Measurements from ENCODE around the gene SIT1.

Gene SIT1

DNA sequence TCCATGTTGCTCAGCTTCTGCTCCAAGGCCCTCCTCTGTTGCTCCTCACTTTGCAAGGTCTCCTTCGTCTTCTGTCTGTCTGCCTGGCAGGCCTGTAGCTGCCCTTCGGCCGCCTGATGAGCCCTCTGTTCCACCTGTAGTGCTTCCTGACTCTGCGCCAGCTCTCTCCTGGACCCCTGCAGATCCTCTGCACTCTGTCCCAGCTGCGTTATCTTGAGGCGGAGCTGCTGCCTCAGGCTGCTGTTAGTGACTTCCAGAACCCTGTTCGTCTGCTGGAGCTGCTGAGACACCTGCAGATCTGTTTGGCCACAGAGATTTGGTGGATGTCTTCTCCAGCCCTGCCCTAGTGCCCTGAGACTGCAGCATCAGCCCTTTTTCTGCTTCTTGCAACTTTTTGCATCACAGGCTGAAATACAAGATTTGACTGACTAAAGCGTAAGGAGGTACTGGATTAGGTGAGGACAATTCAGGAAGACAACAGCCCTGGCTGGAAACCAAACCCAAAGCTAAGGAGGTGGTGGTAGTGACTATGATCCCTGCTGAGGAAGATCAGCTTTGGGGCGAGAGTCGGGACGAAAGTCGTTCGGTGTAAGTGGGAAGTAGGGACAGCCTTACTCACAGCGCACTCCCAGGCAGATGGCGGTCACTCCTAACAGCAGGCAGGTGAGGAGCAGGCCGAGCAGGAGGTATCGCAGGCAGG, 34.6 kb downstream of the SIT1 start (continued):
- TF ChIP-seq, protein P1, sequence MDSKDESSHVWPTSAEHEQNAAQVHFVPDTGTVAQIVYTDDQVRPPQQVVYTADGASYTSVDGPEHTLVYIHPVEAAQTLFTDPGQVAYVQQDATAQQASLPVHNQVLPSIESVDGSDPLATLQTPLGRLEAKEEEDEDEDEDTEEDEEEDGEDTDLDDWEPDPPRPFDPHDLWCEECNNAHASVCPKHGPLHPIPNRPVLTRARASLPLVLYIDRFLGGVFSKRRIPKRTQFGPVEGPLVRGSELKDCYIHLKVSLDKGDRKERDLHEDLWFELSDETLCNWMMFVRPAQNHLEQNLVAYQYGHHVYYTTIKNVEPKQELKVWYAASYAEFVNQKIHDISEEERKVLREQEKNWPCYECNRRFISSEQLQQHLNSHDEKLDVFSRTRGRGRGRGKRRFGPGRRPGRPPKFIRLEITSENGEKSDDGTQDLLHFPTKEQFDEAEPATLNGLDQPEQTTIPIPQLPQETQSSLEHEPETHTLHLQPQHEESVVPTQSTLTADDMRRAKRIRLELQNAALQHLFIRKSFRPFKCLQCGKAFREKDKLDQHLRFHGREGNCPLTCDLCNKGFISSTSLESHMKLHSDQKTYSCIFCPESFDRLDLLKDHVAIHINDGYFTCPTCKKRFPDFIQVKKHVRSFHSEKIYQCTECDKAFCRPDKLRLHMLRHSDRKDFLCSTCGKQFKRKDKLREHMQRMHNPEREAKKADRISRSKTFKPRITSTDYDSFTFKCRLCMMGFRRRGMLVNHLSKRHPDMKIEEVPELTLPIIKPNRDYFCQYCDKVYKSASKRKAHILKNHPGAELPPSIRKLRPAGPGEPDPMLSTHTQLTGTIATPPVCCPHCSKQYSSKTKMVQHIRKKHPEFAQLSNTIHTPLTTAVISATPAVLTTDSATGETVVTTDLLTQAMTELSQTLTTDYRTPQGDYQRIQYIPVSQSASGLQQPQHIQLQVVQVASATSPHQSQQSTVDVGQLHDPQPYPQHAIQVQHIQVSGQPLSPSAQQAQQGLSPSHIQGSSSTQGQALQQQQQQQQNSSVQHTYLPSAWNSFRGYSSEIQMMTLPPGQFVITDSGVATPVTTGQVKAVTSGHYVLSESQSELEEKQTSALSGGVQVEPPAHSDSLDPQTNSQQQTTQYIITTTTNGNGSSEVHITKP (tag by site-specific recombination; IDR thresholded peaks at IDR 0.05) = no peak
- TF ChIP-seq ZIC2 (tag by site-specific recombination; IDR thresholded peaks at IDR 0.05) (peak; percentile 75), ZNF248 (tag by site-specific recombination; IDR thresholded peaks at IDR 0.05) (no peak), ZNF600 (tag by site-specific recombination; IDR thresholded peaks at IDR 0.05) (no peak), YY2 (tag by site-specific recombination; IDR thresholded peaks at IDR 0.05) (no peak), ZNF654 (tag by site-specific recombination; IDR thresholded peaks at IDR 0.05; ENCODE audit: low read depth) (no peak), KLF16 (tag by site-specific recombination; IDR thresholded peaks at IDR 0.05) (no peak), ZFHX2 (tag by site-specific recombination; conservative IDR thresholded peaks at IDR 0.05) (no peak), ZNF626 (tag by site-specific recombination; IDR thresholded peaks at IDR 0.05) (no peak), ZNF837 (tag by site-specific recombination; IDR thresholded peaks at IDR 0.05) (no peak), ZNF404 (tag by site-specific recombination; IDR thresholded peaks at IDR 0.05) (no peak), GLI4 (tag by site-specific recombination; IDR thresholded peaks at IDR 0.05) (no peak), SETDB1 (IDR thresholded peaks at IDR 0.05; ENCODE audit: insufficient read length, low read length) (no peak), ZNF501 (tag by site-specific recombination; IDR thresholded peaks at IDR 0.05) (no peak)
- TF ChIP-seq, protein P2, sequence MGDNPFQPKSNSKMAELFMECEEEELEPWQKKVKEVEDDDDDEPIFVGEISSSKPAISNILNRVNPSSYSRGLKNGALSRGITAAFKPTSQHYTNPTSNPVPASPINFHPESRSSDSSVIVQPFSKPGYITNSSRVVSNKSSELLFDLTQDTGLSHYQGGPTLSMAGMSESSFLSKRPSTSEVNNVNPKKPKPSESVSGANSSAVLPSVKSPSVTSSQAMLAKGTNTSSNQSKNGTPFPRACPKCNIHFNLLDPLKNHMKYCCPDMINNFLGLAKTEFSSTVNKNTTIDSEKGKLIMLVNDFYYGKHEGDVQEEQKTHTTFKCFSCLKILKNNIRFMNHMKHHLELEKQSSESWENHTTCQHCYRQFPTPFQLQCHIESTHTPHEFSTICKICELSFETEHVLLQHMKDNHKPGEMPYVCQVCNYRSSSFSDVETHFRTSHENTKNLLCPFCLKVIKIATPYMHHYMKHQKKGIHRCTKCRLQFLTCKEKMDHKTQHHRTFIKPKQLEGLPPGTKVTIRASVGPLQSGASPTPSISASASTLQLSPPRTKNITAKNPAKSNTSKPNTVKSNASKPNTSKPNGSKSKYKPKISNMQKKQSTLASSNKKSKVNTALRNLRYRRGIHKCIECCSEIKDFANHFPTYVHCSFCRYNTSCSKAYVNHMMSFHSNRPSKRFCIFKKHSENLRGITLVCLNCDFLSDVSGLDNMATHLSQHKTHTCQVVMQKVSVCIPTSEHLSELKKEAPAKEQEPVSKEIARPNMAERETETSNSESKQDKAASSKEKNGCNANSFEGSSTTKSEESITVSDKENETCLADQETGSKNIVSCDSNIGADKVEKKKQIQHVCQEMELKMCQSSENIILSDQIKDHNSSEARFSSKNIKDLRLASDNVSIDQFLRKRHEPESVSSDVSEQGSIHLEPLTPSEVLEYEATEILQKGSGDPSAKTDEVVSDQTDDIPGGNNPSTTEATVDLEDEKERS (tag by site-specific recombination; IDR thresholded peaks at IDR 0.05) = no peak
- TF ChIP-seq, protein P3, sequence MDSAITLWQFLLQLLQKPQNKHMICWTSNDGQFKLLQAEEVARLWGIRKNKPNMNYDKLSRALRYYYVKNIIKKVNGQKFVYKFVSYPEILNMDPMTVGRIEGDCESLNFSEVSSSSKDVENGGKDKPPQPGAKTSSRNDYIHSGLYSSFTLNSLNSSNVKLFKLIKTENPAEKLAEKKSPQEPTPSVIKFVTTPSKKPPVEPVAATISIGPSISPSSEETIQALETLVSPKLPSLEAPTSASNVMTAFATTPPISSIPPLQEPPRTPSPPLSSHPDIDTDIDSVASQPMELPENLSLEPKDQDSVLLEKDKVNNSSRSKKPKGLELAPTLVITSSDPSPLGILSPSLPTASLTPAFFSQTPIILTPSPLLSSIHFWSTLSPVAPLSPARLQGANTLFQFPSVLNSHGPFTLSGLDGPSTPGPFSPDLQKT (IDR thresholded peaks at IDR 0.05; ENCODE audit: borderline replicate concordance, low read depth, low read length) = no peak

DNA sequence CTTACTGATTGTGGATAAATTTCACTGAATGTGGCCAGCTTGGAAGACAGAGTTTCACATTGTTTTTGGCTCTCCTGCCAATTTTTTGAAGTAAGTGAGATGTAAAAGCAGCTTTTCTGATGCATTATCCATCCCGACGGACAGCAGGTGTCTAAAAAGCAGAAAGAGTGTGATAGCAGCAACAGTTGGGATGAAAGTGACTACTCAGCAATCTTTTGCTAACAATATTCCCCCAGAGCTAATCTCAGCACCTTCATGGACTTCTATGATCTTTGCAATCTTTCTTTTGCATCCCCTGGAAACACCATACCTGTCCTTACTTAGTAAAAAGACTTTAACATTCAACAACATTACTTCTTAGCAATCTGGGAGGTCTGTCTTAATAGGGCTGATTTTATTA, 37.9 kb downstream of the SIT1 start:
- Histone ChIP-seq H3K36me3 (ENCODE audit: control insufficient read depth in 2 of 2, insufficient read depth in 1 of 2, low read length in 2 of 2) (peaks cover 0 to 27% of the 10 kb centered on the region in 2 experiments; a peak in 1 of 3 replicates), H3K27ac (ENCODE audit: extremely low read depth, low read depth, low read length) (no peak overlapping the region), H3K4me3 (ENCODE audit: low read depth, low read length) (no peak overlapping the region), H3K9me3 (ENCODE audit: control insufficient read depth, insufficient read depth, low read depth, low read length) (no peaks in the 10 kb centered on the region), H3K4me1 (ENCODE audit: control insufficient read depth, insufficient read depth, low read length) (no peaks in the 10 kb centered on the region)
- TF ChIP-seq ZNF10 (tag by site-specific recombination; IDR thresholded peaks at IDR 0.05) (no peak), ZBTB7A (tag by site-specific recombination; IDR thresholded peaks at IDR 0.05; ENCODE audit: low read depth) (no peak), ZNF366 (tag by site-specific recombination; conservative IDR thresholded peaks at IDR 0.05) (no peak), ZIC2 (tag by site-specific recombination; IDR thresholded peaks at IDR 0.05) (no peak), ZNF549 (tag by site-specific recombination; IDR thresholded peaks at IDR 0.05) (no peak), ZNF707 (tag by site-specific recombination; IDR thresholded peaks at IDR 0.05) (no peak), ZNF558 (tag by site-specific recombination; IDR thresholded peaks at IDR 0.05) (no peak)
- TF ChIP-seq, protein P4, sequence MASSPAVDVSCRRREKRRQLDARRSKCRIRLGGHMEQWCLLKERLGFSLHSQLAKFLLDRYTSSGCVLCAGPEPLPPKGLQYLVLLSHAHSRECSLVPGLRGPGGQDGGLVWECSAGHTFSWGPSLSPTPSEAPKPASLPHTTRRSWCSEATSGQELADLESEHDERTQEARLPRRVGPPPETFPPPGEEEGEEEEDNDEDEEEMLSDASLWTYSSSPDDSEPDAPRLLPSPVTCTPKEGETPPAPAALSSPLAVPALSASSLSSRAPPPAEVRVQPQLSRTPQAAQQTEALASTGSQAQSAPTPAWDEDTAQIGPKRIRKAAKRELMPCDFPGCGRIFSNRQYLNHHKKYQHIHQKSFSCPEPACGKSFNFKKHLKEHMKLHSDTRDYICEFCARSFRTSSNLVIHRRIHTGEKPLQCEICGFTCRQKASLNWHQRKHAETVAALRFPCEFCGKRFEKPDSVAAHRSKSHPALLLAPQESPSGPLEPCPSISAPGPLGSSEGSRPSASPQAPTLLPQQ (tag by site-specific recombination; IDR thresholded peaks at IDR 0.05) = no peak
- ChIA-PET POLR2A (interaction anchor here (1.3 kb wide), 1 partner anchor 8 kb away, joined by 3 read pairs; no protein-coding TSS in a partner anchor), CTCF (interaction anchor here (1.5 to 4.1 kb wide), 7 partner anchors 9 to 118 kb away, joined by 4 to 22 read pairs (median 8); partner anchors contain the start of genes CCDC107, RMRP and TESK1)
